Fibroblast of mammary gland (primary cell): ENCODE measurements around the gene SVOP.

Experiments used
- DNase-seq: peaks from one replicate; pipeline ENCODE4 v3.0.0-alpha.2; 2010; ENCODE audit warnings: low read depth
- H3K4me3 ChIP-seq: 2 replicates; pipeline ENCODE4 v1.5.1; 2011; ENCODE audit warnings: low read depth, mild to moderate bottlenecking, low read length, moderate library complexity; ENCODE audit not compliant: control insufficient read depth
- CTCF ChIP-seq: conservative IDR thresholded peaks from 2 replicates; pipeline ENCODE4 v1.5.1; 2011; ENCODE audit warnings: low read depth, low read length, inconsistent platforms; ENCODE audit not compliant: control insufficient read depth, insufficient read depth

Gene SVOP, protein sequence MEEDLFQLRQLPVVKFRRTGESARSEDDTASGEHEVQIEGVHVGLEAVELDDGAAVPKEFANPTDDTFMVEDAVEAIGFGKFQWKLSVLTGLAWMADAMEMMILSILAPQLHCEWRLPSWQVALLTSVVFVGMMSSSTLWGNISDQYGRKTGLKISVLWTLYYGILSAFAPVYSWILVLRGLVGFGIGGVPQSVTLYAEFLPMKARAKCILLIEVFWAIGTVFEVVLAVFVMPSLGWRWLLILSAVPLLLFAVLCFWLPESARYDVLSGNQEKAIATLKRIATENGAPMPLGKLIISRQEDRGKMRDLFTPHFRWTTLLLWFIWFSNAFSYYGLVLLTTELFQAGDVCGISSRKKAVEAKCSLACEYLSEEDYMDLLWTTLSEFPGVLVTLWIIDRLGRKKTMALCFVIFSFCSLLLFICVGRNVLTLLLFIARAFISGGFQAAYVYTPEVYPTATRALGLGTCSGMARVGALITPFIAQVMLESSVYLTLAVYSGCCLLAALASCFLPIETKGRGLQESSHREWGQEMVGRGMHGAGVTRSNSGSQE

DNA sequence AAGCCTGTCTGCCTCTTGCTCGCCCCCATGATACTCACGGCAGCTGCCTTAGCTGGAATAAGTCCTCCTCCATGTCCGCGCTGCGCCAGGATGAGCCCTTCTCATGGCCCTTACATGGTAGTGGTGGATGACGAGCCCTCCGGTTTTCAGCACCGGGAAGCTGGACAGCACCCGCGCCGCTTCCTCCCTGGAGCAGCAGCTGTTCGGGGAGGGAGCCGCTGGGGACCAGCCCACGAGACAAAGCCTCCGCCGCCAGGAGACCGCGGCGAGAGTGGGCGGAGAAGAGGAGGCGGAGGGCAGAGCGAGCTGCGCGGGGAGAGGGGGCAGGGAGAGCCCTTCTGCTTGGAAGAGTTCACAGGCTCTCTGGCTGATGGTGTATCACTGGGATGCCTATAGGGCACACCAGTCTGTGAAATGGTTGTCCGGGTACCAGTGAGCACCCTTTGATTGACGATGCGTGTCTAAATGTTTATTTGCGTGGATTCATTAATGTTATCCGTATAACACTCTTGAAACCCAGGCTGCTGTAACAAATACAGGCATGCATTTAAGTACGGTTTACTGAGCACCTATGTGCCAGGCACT, at the start of gene SVOP:
Gene SVOP, minus strand, starts transcription at position 273 of the 585 bp plus-strand sequence. Its CDS starts 200 bp downstream, at position 73.
- peak; percentile 72 for DNase-seq
- no peak for TF ChIP-seq CTCF
- no peak within 1 kb of the TSS for H3K4me3 ChIP-seq

- no peak overlapping the region for H3K4me3 ChIP-seq
- DNase-seq, result no peak
- no peak for TF ChIP-seq CTCF
Measured at GRCh38 chr12:109069307-109070271, 48.7 kb upstream of the SVOP start.

DNA sequence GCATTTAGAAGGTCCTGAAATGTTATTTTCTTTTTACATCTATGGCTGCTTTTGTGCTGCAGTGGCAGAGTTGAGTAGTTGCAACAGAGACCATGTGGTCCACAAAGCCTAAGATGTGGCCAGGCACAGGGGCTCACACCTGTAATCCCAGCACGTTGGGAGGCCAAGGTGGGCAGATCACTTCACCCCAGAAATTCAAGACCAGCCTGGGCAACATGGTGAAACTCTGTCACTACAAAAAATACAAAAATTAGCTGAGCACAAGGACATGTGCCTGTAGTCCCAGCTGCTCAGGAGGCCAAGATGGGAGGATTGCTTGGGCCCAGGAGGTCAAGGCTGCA, 45.0 kb upstream of the SVOP start:
- DNase-seq, result no peak
- H3K4me3 ChIP-seq, result no peak overlapping the region
- TF ChIP-seq CTCF, result no peak

- no peak for TF ChIP-seq CTCF
- no peak overlapping the region for H3K4me3 ChIP-seq
- no peak for DNase-seq
Measured at GRCh38 chr12:109065154-109065852, 44.4 kb upstream of the SVOP start.

- DNase-seq, result no peak
- no peak overlapping the region for H3K4me3 ChIP-seq
- no peak for TF ChIP-seq CTCF
Measured at GRCh38 chr12:109064143-109064542, 43.3 kb upstream of the SVOP start.

DNA sequence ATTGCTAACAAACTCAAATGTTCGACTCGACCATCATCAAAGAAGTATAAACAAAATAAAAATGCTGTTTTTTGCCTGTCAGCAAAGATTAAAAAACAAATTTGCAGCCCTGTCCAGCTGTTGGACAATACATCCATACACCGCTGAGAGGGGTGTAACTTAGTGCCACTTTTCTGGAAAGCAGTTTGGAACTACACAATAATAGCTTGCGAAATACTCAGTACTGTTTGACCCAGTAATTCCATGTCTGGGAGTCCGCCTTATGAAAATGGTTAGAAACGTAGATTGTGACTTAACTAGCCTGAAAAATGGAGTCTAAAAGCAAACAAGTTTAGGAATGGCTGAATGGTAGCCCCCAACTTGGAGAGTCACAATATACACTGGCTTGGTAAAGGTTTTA, 37.9 kb upstream of the SVOP start:
- DNase-seq, result no peak
- H3K4me3 ChIP-seq, result no peak overlapping the region
- no peak for TF ChIP-seq CTCF
